ENCODE measurements around the gene TBC1D21.

Gene TBC1D21

GRCh38 chr15:73887481-73887880, 14.1 kb downstream of the TBC1D21 start:
- no peak for DNase-seq (ENCODE audit: insufficient read length, low spot score)
- no peak for FAIRE-seq
- TF ChIP-seq CTCF (IDR thresholded peaks at IDR 0.05; ENCODE audit: insufficient read depth, missing control alignments): no peak

- DNase-seq (ENCODE audit: insufficient read length, low spot score): no peak
- no peak for FAIRE-seq
- TF ChIP-seq CTCF (IDR thresholded peaks at IDR 0.05; ENCODE audit: insufficient read depth, missing control alignments): no peak
Measured at GRCh38 chr15:73888224-73889041, 15.1 kb downstream of the TBC1D21 start.

GRCh38 chr15:73889053-73889761, 15.8 kb downstream of the TBC1D21 start:
- DNase-seq (ENCODE audit: insufficient read length, low spot score) (no peak), FAIRE-seq (no peak)
- no peak for TF ChIP-seq CTCF (IDR thresholded peaks at IDR 0.05; ENCODE audit: insufficient read depth, missing control alignments)

GRCh38 chr15:73889762-73890124, 16.4 kb downstream of the TBC1D21 start:
- DNase-seq (ENCODE audit: insufficient read length, low spot score) (no peak), FAIRE-seq (no peak)
- no peak for TF ChIP-seq CTCF (IDR thresholded peaks at IDR 0.05; ENCODE audit: insufficient read depth, missing control alignments)

GRCh38 chr15:73891328-73892315, 18.3 kb downstream of the TBC1D21 start:
- DNase-seq (ENCODE audit: insufficient read length, low spot score) (no peak), FAIRE-seq (no peak)
- no peak for TF ChIP-seq CTCF (IDR thresholded peaks at IDR 0.05; ENCODE audit: insufficient read depth, missing control alignments)

- FAIRE-seq (no peak), DNase-seq (ENCODE audit: insufficient read length, low spot score) (no peak)
- no peak for TF ChIP-seq CTCF (IDR thresholded peaks at IDR 0.05; ENCODE audit: insufficient read depth, missing control alignments)
Measured at GRCh38 chr15:73892446-73893226, 19.3 kb downstream of the TBC1D21 start.

Data from D721Med (cell line).